ENCODE data around the gene PLCB4.

PLCB4 gene

GRCh38 chr20:9250511-9250910, 181.6 kb downstream of the PLCB4 start:
- no peak for DNase-seq (ENCODE audit: low spot score)
- no CpG with 5 or more reads among the region's 1 CpG for WGBS, 2 donors (ENCODE audit: extremely low coverage in 2 of 2, insufficient read length in 2 of 2, insufficient replicate concordance in 1 of 2)
- no peaks in the 10 kb centered on the region for H3K79me1 ChIP-seq (ENCODE audit: low read depth, low read length)

GRCh38 chr20:9253006-9253539, 184.2 kb downstream of the PLCB4 start:
- Histone ChIP-seq H3K79me1 (ENCODE audit: low read depth, low read length) (no peaks in the 10 kb centered on the region), H3K4me1 (ENCODE audit: control insufficient read depth in 2 of 2, insufficient read depth in 1 of 2, low read depth in 1 of 2, low read length in 2 of 2) (peaks cover 0 to 8% of the 10 kb centered on the region in 2 donors), H3K9ac (ENCODE audit: low read depth, low read length, poor library complexity) (no peak overlapping the region), H3K18ac (ENCODE audit: low read length) (no peak overlapping the region), H2BK120ac (ENCODE audit: low read depth, low read length) (no peak overlapping the region), H3K27me3 (ENCODE audit: control insufficient read depth in 3 of 3, insufficient read depth in 3 of 3, low read depth in 1 of 3, low read length in 3 of 3) (no peaks in the 10 kb centered on the region), H3K23ac (ENCODE audit: low read depth, low read length, poor library complexity) (no peak overlapping the region), H4K8ac (ENCODE audit: low read depth, low read length) (no peak overlapping the region), H2AK5ac (ENCODE audit: low read depth, low read length) (no peak overlapping the region), H4K91ac (ENCODE audit: low read depth, low read length, poor library complexity) (no peak overlapping the region), H2BK5ac (ENCODE audit: low read length) (no peak overlapping the region), H2AFZ (ENCODE audit: low read length) (no peak overlapping the region), H3K4ac (ENCODE audit: low read length) (no peak overlapping the region), H3K4me3 (ENCODE audit: low read length in 2 of 2) (no peak overlapping the region), H3K9me3 (replicated peaks in 1 of 2; ENCODE audit: control insufficient read depth in 2 of 2, insufficient read depth in 1 of 2, low read depth in 1 of 2, low read length in 2 of 2) (no peaks in the 10 kb centered on the region), H3K14ac (ENCODE audit: low read length) (no peak overlapping the region), H3K27ac (replicated peaks; ENCODE audit: low read length) (no peak overlapping the region), H3K4me2 (ENCODE audit: insufficient read depth, low read length, poor library complexity, severe bottlenecking) (no peak overlapping the region), H2BK15ac (ENCODE audit: low read length) (no peak overlapping the region), H3K36me3 (replicated peaks in 1 of 2; ENCODE audit: control insufficient read depth in 2 of 2, insufficient read depth in 2 of 2, low read length in 2 of 2) (no peaks in the 10 kb centered on the region), H2BK12ac (ENCODE audit: low read length) (no peak overlapping the region)
- DNase-seq (ENCODE audit: low spot score): no peak
- WGBS, 2 donors (ENCODE audit: extremely low coverage in 2 of 2, insufficient read length in 2 of 2, insufficient replicate concordance in 1 of 2): no CpG with 5 or more reads among the region's 4 CpGs

More at GRCh38 chr20:9250511-9250910, 181.6 kb downstream of the PLCB4 start:
- Histone ChIP-seq H4K8ac (ENCODE audit: low read depth, low read length) (no peak overlapping the region), H3K36me3 (replicated peaks in 1 of 2; ENCODE audit: control insufficient read depth in 2 of 2, insufficient read depth in 2 of 2, low read length in 2 of 2) (no peaks in the 10 kb centered on the region), H3K18ac (ENCODE audit: low read length) (no peak overlapping the region), H3K9ac (ENCODE audit: low read depth, low read length, poor library complexity) (no peak overlapping the region), H2AK5ac (ENCODE audit: low read depth, low read length) (no peak overlapping the region), H2BK12ac (ENCODE audit: low read length) (no peak overlapping the region), H4K91ac (ENCODE audit: low read depth, low read length, poor library complexity) (no peak overlapping the region), H3K27me3 (ENCODE audit: control insufficient read depth in 3 of 3, insufficient read depth in 3 of 3, low read depth in 1 of 3, low read length in 3 of 3) (no peaks in the 10 kb centered on the region), H3K14ac (ENCODE audit: low read length) (no peak overlapping the region), H3K4me2 (ENCODE audit: insufficient read depth, low read length, poor library complexity, severe bottlenecking) (no peak overlapping the region), H3K27ac (replicated peaks; ENCODE audit: low read length) (no peak overlapping the region), H2AFZ (ENCODE audit: low read length) (no peak overlapping the region), H3K4me3 (ENCODE audit: low read length in 2 of 2) (no peak overlapping the region), H2BK15ac (ENCODE audit: low read length) (no peak overlapping the region), H3K9me3 (replicated peaks in 1 of 2; ENCODE audit: control insufficient read depth in 2 of 2, insufficient read depth in 1 of 2, low read depth in 1 of 2, low read length in 2 of 2) (no peaks in the 10 kb centered on the region), H3K23ac (ENCODE audit: low read depth, low read length, poor library complexity) (no peak overlapping the region), H3K4me1 (ENCODE audit: control insufficient read depth in 2 of 2, insufficient read depth in 1 of 2, low read depth in 1 of 2, low read length in 2 of 2) (peaks cover 0 to 2% of the 10 kb centered on the region in 2 donors), H2BK5ac (ENCODE audit: low read length) (no peak overlapping the region), H3K4ac (ENCODE audit: low read length) (no peak overlapping the region), H2BK120ac (ENCODE audit: low read depth, low read length) (no peak overlapping the region)

- H3K18ac ChIP-seq (ENCODE audit: low read length): no peak overlapping the region
- no peaks in the 10 kb centered on the region for H3K79me1 ChIP-seq (ENCODE audit: low read depth, low read length)
- H3K9me3 ChIP-seq (replicated peaks in 1 of 2; ENCODE audit: control insufficient read depth in 2 of 2, insufficient read depth in 1 of 2, low read depth in 1 of 2, low read length in 2 of 2): no peaks in the 10 kb centered on the region
- no peak overlapping the region for H2BK15ac ChIP-seq (ENCODE audit: low read length)
- no peak overlapping the region for H3K4me2 ChIP-seq (ENCODE audit: insufficient read depth, low read length, poor library complexity, severe bottlenecking)
- no peaks in the 10 kb centered on the region for H3K27me3 ChIP-seq (ENCODE audit: control insufficient read depth in 3 of 3, insufficient read depth in 3 of 3, low read depth in 1 of 3, low read length in 3 of 3)
- peaks cover 0 to 8% of the 10 kb centered on the region in 2 donors for H3K4me1 ChIP-seq (ENCODE audit: control insufficient read depth in 2 of 2, insufficient read depth in 1 of 2, low read depth in 1 of 2, low read length in 2 of 2)
- no peak overlapping the region for H2AK5ac ChIP-seq (ENCODE audit: low read depth, low read length)
- no peak overlapping the region for H3K27ac ChIP-seq (replicated peaks; ENCODE audit: low read length)
- DNase-seq (ENCODE audit: low spot score): peak; percentile 70
- no CpG with 5 or more reads among the region's 1 CpG for WGBS, 2 donors (ENCODE audit: extremely low coverage in 2 of 2, insufficient read length in 2 of 2, insufficient replicate concordance in 1 of 2)
- H4K8ac ChIP-seq (ENCODE audit: low read depth, low read length): no peak overlapping the region
- H4K91ac ChIP-seq (ENCODE audit: low read depth, low read length, poor library complexity): no peak overlapping the region
- no peak overlapping the region for H2AFZ ChIP-seq (ENCODE audit: low read length)
- no peak overlapping the region for H3K4ac ChIP-seq (ENCODE audit: low read length)
- H2BK120ac ChIP-seq (ENCODE audit: low read depth, low read length): no peak overlapping the region
- H3K9ac ChIP-seq (ENCODE audit: low read depth, low read length, poor library complexity): no peak overlapping the region
- no peak overlapping the region for H2BK12ac ChIP-seq (ENCODE audit: low read length)
- H3K36me3 ChIP-seq (replicated peaks in 1 of 2; ENCODE audit: control insufficient read depth in 2 of 2, insufficient read depth in 2 of 2, low read length in 2 of 2): no peaks in the 10 kb centered on the region
- H3K23ac ChIP-seq (ENCODE audit: low read depth, low read length, poor library complexity): no peak overlapping the region
- no peak overlapping the region for H2BK5ac ChIP-seq (ENCODE audit: low read length)
- H3K14ac ChIP-seq (ENCODE audit: low read length): no peak overlapping the region
- H3K4me3 ChIP-seq (ENCODE audit: low read length in 2 of 2): no peak overlapping the region
Measured at GRCh38 chr20:9255171-9255570, 186.3 kb downstream of the PLCB4 start.

- H3K9ac ChIP-seq (ENCODE audit: low read depth, low read length, poor library complexity): no peak overlapping the region
- H3K36me3 ChIP-seq (replicated peaks in 1 of 2; ENCODE audit: control insufficient read depth in 2 of 2, insufficient read depth in 2 of 2, low read length in 2 of 2): no peaks in the 10 kb centered on the region
- H2BK5ac ChIP-seq (ENCODE audit: low read length): no peak overlapping the region
- H2BK12ac ChIP-seq (ENCODE audit: low read length): no peak overlapping the region
- no peak overlapping the region for H3K27ac ChIP-seq (replicated peaks; ENCODE audit: low read length)
- no peak overlapping the region for H3K4me3 ChIP-seq (ENCODE audit: low read length in 2 of 2)
- H2BK120ac ChIP-seq (ENCODE audit: low read depth, low read length): no peak overlapping the region
- no peak overlapping the region for H2AFZ ChIP-seq (ENCODE audit: low read length)
- DNase-seq (ENCODE audit: low spot score): no peak
- H3K9me3 ChIP-seq (replicated peaks in 1 of 2; ENCODE audit: control insufficient read depth in 2 of 2, insufficient read depth in 1 of 2, low read depth in 1 of 2, low read length in 2 of 2): no peaks in the 10 kb centered on the region
- H3K27me3 ChIP-seq (ENCODE audit: control insufficient read depth in 3 of 3, insufficient read depth in 3 of 3, low read depth in 1 of 3, low read length in 3 of 3): no peaks in the 10 kb centered on the region
- H3K14ac ChIP-seq (ENCODE audit: low read length): no peak overlapping the region
- no peak overlapping the region for H4K8ac ChIP-seq (ENCODE audit: low read depth, low read length)
- no peak overlapping the region for H3K18ac ChIP-seq (ENCODE audit: low read length)
- no peak overlapping the region for H2AK5ac ChIP-seq (ENCODE audit: low read depth, low read length)
- no peak overlapping the region for H2BK15ac ChIP-seq (ENCODE audit: low read length)
- no peak overlapping the region for H3K4me2 ChIP-seq (ENCODE audit: insufficient read depth, low read length, poor library complexity, severe bottlenecking)
- H4K91ac ChIP-seq (ENCODE audit: low read depth, low read length, poor library complexity): no peak overlapping the region
- no peak overlapping the region for H3K4ac ChIP-seq (ENCODE audit: low read length)
- H3K4me1 ChIP-seq (ENCODE audit: control insufficient read depth in 2 of 2, insufficient read depth in 1 of 2, low read depth in 1 of 2, low read length in 2 of 2): peaks cover 0 to 8% of the 10 kb centered on the region in 2 donors
- WGBS, 2 donors (ENCODE audit: extremely low coverage in 2 of 2, insufficient read length in 2 of 2, insufficient replicate concordance in 1 of 2): no CpG with 5 or more reads among the region's 3 CpGs
- H3K79me1 ChIP-seq (ENCODE audit: low read depth, low read length): no peaks in the 10 kb centered on the region
- H3K23ac ChIP-seq (ENCODE audit: low read depth, low read length, poor library complexity): no peak overlapping the region
Measured at GRCh38 chr20:9256393-9256792, 187.5 kb downstream of the PLCB4 start.
